Lower leg skin (tissue), 4 donors: ENCODE data around the gene DYNC1I1. TPM values are rescaled to one million over a fixed set of nuclear protein-coding genes. Genes with fewer than 3 reads are reported as not detected.

ENCODE experiments used
- DNase-seq, 2 donors: peaks; one replicate each; pipeline ENCODE4 v3.0.0-alpha.2; 2019; ENCODE audit warnings: low spot score in 2 of 2
- H3K4me3 ChIP-seq: fragments of 200-600 bp; sonication (generic); 2 replicates; pipeline ENCODE4 v1.5.1; 2017; ENCODE audit warnings: mild to moderate bottlenecking, low read depth; ENCODE audit not compliant: poor library complexity, severe bottlenecking
- POLR2A ChIP-seq, 2 donors: fragments of 450-650 bp; IDR thresholded peaks; one replicate each; pipeline ENCODE4 v1.6.1; 2016 to 2017; ENCODE audit warnings: antibody characterized with exemption in 2 of 2, mild to moderate bottlenecking in 1 of 2, moderate library complexity in 1 of 2
- WGBS, 2 donors: methylation state at CpG; one replicate each; pipeline ENCODE4 v1.1.5; 2018; 5-methylcytosine and 5-hydroxymethylcytosine counted together
- intact Hi-C: fragments of 100-400 bp; cut with DNase I; formaldehyde crosslinking; loops from one replicate; pipeline ENCODE4 v1.15.0; 2023; ENCODE audit warnings: low total_unique reads
- total RNA-seq, 4 donors: library from RNA; depleted of rRNA; stranded (reverse); fragments of >200 nt; gene quantifications; one replicate each; pipeline ENCODE4 v1.1.0, GENCODE V29; 2016
- TF ChIP-seq, protein P1 (sequence below), 3 donors: fragments of 450-650 bp; IDR thresholded peaks; one replicate each; pipeline ENCODE4 v1.5.1; 2016; ENCODE audit warnings: antibody characterized with exemption in 3 of 3, mild to moderate bottlenecking in 3 of 3, moderate library complexity in 2 of 3

The DYNC1I1 gene
- total RNA-seq, 4 donors from 2014 or later: 0.97 to 7.6 (median 3.7) TPM

DNA sequence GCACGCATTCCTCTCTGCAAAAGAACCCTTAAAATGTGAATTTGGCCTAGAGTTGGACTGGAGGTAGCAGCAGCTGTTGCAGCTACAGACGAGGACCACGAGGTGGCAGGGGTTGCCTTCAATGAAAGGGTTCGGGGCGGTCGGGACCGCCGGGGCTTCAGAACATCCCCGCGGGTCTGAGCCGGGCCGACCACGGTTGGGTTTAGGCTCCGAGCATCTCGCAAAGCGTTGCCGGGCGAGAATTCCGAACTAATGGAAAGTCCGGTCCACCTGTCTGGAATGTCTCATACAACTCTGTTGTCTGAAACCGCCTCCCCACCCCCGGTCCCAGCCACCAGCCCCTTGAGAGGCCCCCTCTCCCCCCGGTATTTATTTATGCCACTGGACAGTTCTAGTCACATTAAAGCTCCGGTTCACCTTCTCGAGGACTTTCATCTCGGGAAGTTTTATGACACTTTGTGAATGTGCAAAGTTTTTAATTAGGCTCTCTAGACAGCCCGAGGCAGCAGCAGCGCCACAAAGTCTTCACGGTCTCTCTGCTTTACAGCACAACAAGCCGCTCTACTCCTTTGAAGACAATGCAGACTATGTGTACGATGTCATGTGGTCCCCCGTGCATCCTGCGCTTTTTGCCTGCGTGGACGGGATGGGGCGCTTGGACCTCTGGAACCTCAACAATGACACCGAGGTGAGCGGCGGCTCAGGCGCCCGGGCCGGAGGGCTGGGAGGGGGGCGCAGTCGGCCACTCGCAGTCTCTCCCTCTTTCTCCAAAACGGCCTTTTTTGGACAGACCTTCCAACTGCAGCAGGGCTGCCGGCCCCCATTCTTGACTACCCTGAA, 303.4 kb downstream of the DYNC1I1 start:
- peak overlapping the region; percentile 13 for H3K4me3 ChIP-seq
- no peak for TF ChIP-seq POLR2A (IDR thresholded peaks at IDR 0.05)
- TF ChIP-seq, protein P1, sequence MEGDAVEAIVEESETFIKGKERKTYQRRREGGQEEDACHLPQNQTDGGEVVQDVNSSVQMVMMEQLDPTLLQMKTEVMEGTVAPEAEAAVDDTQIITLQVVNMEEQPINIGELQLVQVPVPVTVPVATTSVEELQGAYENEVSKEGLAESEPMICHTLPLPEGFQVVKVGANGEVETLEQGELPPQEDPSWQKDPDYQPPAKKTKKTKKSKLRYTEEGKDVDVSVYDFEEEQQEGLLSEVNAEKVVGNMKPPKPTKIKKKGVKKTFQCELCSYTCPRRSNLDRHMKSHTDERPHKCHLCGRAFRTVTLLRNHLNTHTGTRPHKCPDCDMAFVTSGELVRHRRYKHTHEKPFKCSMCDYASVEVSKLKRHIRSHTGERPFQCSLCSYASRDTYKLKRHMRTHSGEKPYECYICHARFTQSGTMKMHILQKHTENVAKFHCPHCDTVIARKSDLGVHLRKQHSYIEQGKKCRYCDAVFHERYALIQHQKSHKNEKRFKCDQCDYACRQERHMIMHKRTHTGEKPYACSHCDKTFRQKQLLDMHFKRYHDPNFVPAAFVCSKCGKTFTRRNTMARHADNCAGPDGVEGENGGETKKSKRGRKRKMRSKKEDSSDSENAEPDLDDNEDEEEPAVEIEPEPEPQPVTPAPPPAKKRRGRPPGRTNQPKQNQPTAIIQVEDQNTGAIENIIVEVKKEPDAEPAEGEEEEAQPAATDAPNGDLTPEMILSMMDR (IDR thresholded peaks at IDR 0.05): peak in 1 of 3 donors; percentile 73
- 1 to 3% methylated on average over 45 to 47 of the region's 47 CpGs for WGBS, 2 donors
- intact Hi-C loops: loop anchor here (10.0 kb wide), 1 partner anchor 949 kb away; the partner anchor contains the start of gene DLX5
- DNase-seq: peak; percentile 43 to 89

DNA sequence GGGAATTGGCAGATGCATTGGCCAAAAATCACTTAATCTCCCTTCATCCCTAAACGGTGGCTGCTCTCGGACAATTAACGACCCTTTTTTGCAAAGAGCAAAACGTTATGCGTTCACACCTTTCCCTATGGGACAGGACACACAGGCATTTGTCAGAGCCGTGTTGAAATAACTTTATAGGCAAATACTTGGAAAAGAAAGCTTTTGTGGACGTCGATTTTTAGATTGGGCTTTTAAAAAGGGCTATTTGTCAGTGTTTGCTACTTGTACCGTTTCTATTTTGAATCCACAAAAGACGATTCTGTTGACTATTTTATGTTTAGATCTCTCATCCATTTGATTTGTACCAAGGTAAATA, 304.0 kb downstream of the DYNC1I1 start:
- no peak for TF ChIP-seq POLR2A (IDR thresholded peaks at IDR 0.05)
- TF ChIP-seq, protein P1 (IDR thresholded peaks at IDR 0.05): no peak
- peak overlapping the region; percentile 13 for H3K4me3 ChIP-seq
- intact Hi-C loops: loop anchor here (10.0 kb wide), 1 partner anchor 948 kb away; the partner anchor contains the start of gene DLX5
- no peak for DNase-seq
- 18 to 22% methylated on average over 10 of the region's 10 CpGs for WGBS, 2 donors

DNA sequence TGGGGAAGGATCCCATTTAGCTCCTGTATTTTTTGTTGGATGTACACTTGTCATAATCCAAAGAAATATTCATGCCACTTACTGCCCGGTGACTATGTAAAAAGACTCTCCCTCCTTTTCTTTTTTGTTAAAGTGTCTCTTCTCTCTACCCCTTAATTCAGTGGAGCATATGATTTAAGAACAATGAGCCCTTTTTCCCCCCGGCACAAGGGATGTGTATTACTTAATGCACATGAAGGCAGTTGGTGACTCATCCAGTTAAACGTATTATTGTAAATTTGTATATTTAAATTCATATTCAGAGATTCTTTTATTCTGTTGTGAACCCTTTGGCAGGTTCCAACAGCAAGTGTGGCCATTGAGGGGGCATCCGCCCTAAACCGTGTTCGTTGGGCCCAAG, 307.7 kb downstream of the DYNC1I1 start:
- H3K4me3 ChIP-seq: no peak overlapping the region
- intact Hi-C loops: no loop called here
- DNase-seq: no peak
- whole genome bisulfite sequencing, 2 donors: 78 to 79% methylated on average over 6 of the region's 6 CpGs
- TF ChIP-seq, protein P1 (IDR thresholded peaks at IDR 0.05): no peak
- no peak for TF ChIP-seq POLR2A (IDR thresholded peaks at IDR 0.05)

DNA sequence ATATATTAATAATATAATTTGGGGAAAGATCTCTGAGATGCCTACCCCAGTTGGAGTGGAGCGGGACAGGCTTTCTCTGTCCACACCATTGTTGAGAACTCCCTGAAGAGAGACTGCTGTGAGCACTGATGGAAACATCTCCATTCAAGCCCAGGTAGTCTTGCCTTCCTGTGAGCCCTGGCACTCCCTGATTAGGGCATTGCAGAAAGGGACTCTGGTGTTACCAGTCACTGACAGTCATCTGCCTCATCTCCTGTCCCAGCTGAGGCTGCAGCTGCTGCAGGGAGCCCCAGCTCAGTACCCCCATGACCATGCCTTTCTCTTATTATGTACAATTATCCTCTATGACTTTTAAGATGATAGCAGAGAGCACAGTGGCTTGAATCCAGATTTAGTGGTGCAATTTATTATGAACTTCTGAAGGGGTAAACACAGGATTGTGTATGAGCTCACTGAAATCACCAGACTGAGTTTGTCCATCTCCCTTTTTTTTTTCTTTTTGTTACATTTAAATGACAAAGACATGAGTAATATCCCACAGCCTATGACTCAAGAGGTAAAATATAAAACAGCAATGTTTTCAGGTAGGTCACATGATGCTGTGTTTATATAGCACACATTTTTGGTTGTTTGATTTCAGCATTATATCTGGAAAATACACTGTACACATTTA, 312.7 kb downstream of the DYNC1I1 start:
- 96 to 100% methylated on average over 1 of the region's 1 CpG for WGBS, 2 donors
- intact Hi-C loops: no loop called here
- H3K4me3 ChIP-seq: no peak overlapping the region
- TF ChIP-seq, protein P1 (IDR thresholded peaks at IDR 0.05): no peak
- TF ChIP-seq POLR2A (IDR thresholded peaks at IDR 0.05): no peak
- no peak for DNase-seq

DNA sequence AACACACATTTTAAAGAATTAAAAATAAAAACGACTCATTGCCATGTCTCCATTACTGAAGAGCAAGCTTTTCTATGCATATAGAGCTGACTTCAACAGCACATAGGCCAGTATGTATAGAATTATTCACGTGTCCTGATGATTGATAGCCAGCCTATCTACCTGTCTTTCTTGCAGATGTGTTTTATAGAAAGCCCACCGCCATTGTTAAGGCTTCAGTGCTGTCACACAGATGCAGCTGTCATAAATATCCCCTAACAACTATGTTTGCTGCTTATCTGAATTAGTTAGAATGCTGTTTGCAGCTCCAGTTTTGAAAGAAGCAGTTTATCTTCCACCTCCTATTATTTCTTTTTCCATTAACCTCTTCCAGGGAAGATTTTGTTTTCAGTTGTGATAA, 313.6 kb downstream of the DYNC1I1 start:
- TF ChIP-seq POLR2A (IDR thresholded peaks at IDR 0.05): no peak
- TF ChIP-seq, protein P1 (IDR thresholded peaks at IDR 0.05): no peak
- intact Hi-C loops: no loop called here
- H3K4me3 ChIP-seq: no peak overlapping the region
- 63 to 91% methylated on average over 3 of the region's 3 CpGs for WGBS, 2 donors
- DNase-seq: no peak
